Activated T-helper 2 cell treated with anti-CD3 and anti-CD28 coated beads, Interferon-gamma antibody, Interleukin-2, Interleukin-4, amounts not matched to agents 10 μg/mL and 5 μg/mL and 100 μg/mL, durations not matched to agents 14 hours and 24 hours and 36 hours (primary cell): ENCODE data around the gene MEGF11. TPM values are rescaled to one million over a fixed set of nuclear protein-coding genes. Genes with fewer than 3 reads are reported as not detected.

Experiments
- DNase-seq: peaks from one replicate; pipeline ENCODE4 v3.0.0; 2021; ENCODE audit warnings: low spot score
- H3K27ac Mint-ChIP-seq: one replicate; pipeline ENCODE4 v1.8.0; 2021; ENCODE audit warnings: mixed read lengths
- H3K27me3 Mint-ChIP-seq: one replicate; pipeline ENCODE4 v1.8.0; 2021; ENCODE audit warnings: low read depth, mixed read lengths
- H3K36me3 Mint-ChIP-seq: one replicate; pipeline ENCODE4 v1.8.0; 2021; ENCODE audit warnings: low read depth, mixed read lengths
- H3K4me1 Mint-ChIP-seq: one replicate; pipeline ENCODE4 v1.8.0; 2021; ENCODE audit warnings: low read depth, mixed read lengths
- H3K4me3 Mint-ChIP-seq: one replicate; pipeline ENCODE4 v1.8.0; 2021; ENCODE audit warnings: low read depth, mild to moderate bottlenecking, moderate library complexity, mixed read lengths
- H3K9me3 Mint-ChIP-seq: one replicate; pipeline ENCODE4 v1.8.0; 2021; ENCODE audit warnings: mixed read lengths
- intact Hi-C: fragments of 100-400 bp; cut with micrococcal nuclease; formaldehyde crosslinking; loops from one replicate; pipeline ENCODE4 v1.15.1; 2023
- total RNA-seq: library from RNA; stranded (reverse); gene quantifications from 2 replicates; pipeline ENCODE4 v1.2.3, GENCODE V29; 2022

MEGF11 gene
- total RNA-seq, 1 donor from 2014 or later, result not detected

- no peaks in the 10 kb centered on the region for H3K9me3 Mint-ChIP-seq
- H3K27me3 Mint-ChIP-seq, result peaks cover 21% of the 10 kb centered on the region
- DNase-seq, result no peak
- H3K27ac Mint-ChIP-seq, result no peak overlapping the region
- no peaks in the 10 kb centered on the region for H3K4me1 Mint-ChIP-seq
- H3K4me3 Mint-ChIP-seq, result no peak overlapping the region
- H3K36me3 Mint-ChIP-seq, result no peaks in the 10 kb centered on the region
- intact Hi-C loops, result no loop called here
These were observed 297.2 kb downstream of the MEGF11 start for GRCh38 chr15:65956307-65956706.

- no peak for DNase-seq
- Mint-ChIP-seq H3K4me3 (no peak overlapping the region), H3K36me3 (no peaks in the 10 kb centered on the region), H3K4me1 (peaks cover 2% of the 10 kb centered on the region), H3K9me3 (no peaks in the 10 kb centered on the region), H3K27ac (no peak overlapping the region), H3K27me3 (peaks cover 9% of the 10 kb centered on the region)
- intact Hi-C loops, result no loop called here
These were observed 299.2 kb downstream of the MEGF11 start for GRCh38 chr15:65954289-65954741.

- Mint-ChIP-seq H3K9me3 (no peaks in the 10 kb centered on the region), H3K36me3 (no peaks in the 10 kb centered on the region), H3K27ac (no peak overlapping the region), H3K27me3 (peaks cover 7% of the 10 kb centered on the region), H3K4me3 (no peak overlapping the region), H3K4me1 (peaks cover 2% of the 10 kb centered on the region)
- intact Hi-C loops, result no loop called here
- no peak for DNase-seq
These were observed 299.9 kb downstream of the MEGF11 start for GRCh38 chr15:65953622-65954021.

GRCh38 chr15:65952391-65953053 lies 301.0 kb downstream of the MEGF11 start:
- no peaks in the 10 kb centered on the region for H3K9me3 Mint-ChIP-seq
- H3K4me3 Mint-ChIP-seq, result no peak overlapping the region
- no peaks in the 10 kb centered on the region for H3K36me3 Mint-ChIP-seq
- H3K27me3 Mint-ChIP-seq, result peaks cover 9% of the 10 kb centered on the region
- no peak for DNase-seq
- H3K27ac Mint-ChIP-seq, result no peak overlapping the region
- peaks cover 2% of the 10 kb centered on the region for H3K4me1 Mint-ChIP-seq
- intact Hi-C loops, result no loop called here

- Mint-ChIP-seq H3K9me3 (no peaks in the 10 kb centered on the region), H3K27me3 (peaks cover 8% of the 10 kb centered on the region), H3K4me1 (peaks cover 2% of the 10 kb centered on the region), H3K27ac (no peak overlapping the region), H3K4me3 (no peak overlapping the region), H3K36me3 (no peaks in the 10 kb centered on the region)
- DNase-seq, result no peak
- intact Hi-C loops, result no loop called here
These were observed 302.5 kb downstream of the MEGF11 start for GRCh38 chr15:65951007-65951406.

GRCh38 chr15:65949491-65949890 lies 304.1 kb downstream of the MEGF11 start:
- H3K27ac Mint-ChIP-seq, result no peak overlapping the region
- H3K4me1 Mint-ChIP-seq, result peaks cover 2% of the 10 kb centered on the region
- no peaks in the 10 kb centered on the region for H3K9me3 Mint-ChIP-seq
- no peak for DNase-seq
- intact Hi-C loops, result no loop called here
- H3K36me3 Mint-ChIP-seq, result no peaks in the 10 kb centered on the region
- H3K4me3 Mint-ChIP-seq, result no peak overlapping the region
- H3K27me3 Mint-ChIP-seq, result peaks cover 7% of the 10 kb centered on the region

GRCh38 chr15:65949011-65949410 lies 304.5 kb downstream of the MEGF11 start:
- intact Hi-C loops, result no loop called here
- no peak overlapping the region for H3K27ac Mint-ChIP-seq
- no peaks in the 10 kb centered on the region for H3K9me3 Mint-ChIP-seq
- H3K36me3 Mint-ChIP-seq, result no peaks in the 10 kb centered on the region
- no peak overlapping the region for H3K4me3 Mint-ChIP-seq
- H3K27me3 Mint-ChIP-seq, result peaks cover 10% of the 10 kb centered on the region
- H3K4me1 Mint-ChIP-seq, result peaks cover 2% of the 10 kb centered on the region
- no peak for DNase-seq

GRCh38 chr15:65948383-65948782 lies 305.2 kb downstream of the MEGF11 start:
- no peak for DNase-seq
- no peak overlapping the region for H3K4me3 Mint-ChIP-seq
- intact Hi-C loops, result no loop called here
- no peaks in the 10 kb centered on the region for H3K36me3 Mint-ChIP-seq
- no peak overlapping the region for H3K27ac Mint-ChIP-seq
- H3K4me1 Mint-ChIP-seq, result peaks cover 2% of the 10 kb centered on the region
- H3K9me3 Mint-ChIP-seq, result no peaks in the 10 kb centered on the region
- H3K27me3 Mint-ChIP-seq, result peaks cover 15% of the 10 kb centered on the region

- H3K4me3 Mint-ChIP-seq, result no peak overlapping the region
- H3K27ac Mint-ChIP-seq, result no peak overlapping the region
- no peaks in the 10 kb centered on the region for H3K9me3 Mint-ChIP-seq
- peaks cover 8% of the 10 kb centered on the region for H3K4me1 Mint-ChIP-seq
- no peak for DNase-seq
- no peaks in the 10 kb centered on the region for H3K36me3 Mint-ChIP-seq
- intact Hi-C loops, result no loop called here
- H3K27me3 Mint-ChIP-seq, result peaks cover 16% of the 10 kb centered on the region
These were observed 306.5 kb downstream of the MEGF11 start for GRCh38 chr15:65947041-65947440.

- no peak overlapping the region for H3K4me3 Mint-ChIP-seq
These were observed 307.9 kb downstream of the MEGF11 start for GRCh38 chr15:65945616-65946015.

GRCh38 chr15:65944404-65944803 lies 309.1 kb downstream of the MEGF11 start:
- no peak for DNase-seq
- Mint-ChIP-seq H3K36me3 (no peaks in the 10 kb centered on the region), H3K27ac (no peak overlapping the region), H3K27me3 (peaks cover 21% of the 10 kb centered on the region), H3K4me1 (peaks cover 13% of the 10 kb centered on the region), H3K4me3 (no peak overlapping the region), H3K9me3 (no peaks in the 10 kb centered on the region)
- intact Hi-C loops, result no loop called here

More at GRCh38 chr15:65945616-65946015, 307.9 kb downstream of the MEGF11 start:
- H3K27me3 Mint-ChIP-seq, result peaks cover 18% of the 10 kb centered on the region
- H3K27ac Mint-ChIP-seq, result no peak overlapping the region
- DNase-seq, result no peak
- no peaks in the 10 kb centered on the region for H3K36me3 Mint-ChIP-seq
- H3K4me1 Mint-ChIP-seq, result peaks cover 13% of the 10 kb centered on the region
- no peaks in the 10 kb centered on the region for H3K9me3 Mint-ChIP-seq
- intact Hi-C loops, result no loop called here

- Mint-ChIP-seq H3K9me3 (no peaks in the 10 kb centered on the region), H3K4me1 (peaks cover 15% of the 10 kb centered on the region), H3K36me3 (no peaks in the 10 kb centered on the region), H3K27ac (no peak overlapping the region), H3K27me3 (peaks cover 17% of the 10 kb centered on the region), H3K4me3 (no peak overlapping the region)
- peak; percentile 38 for DNase-seq
- intact Hi-C loops, result no loop called here
These were observed 311.1 kb downstream of the MEGF11 start for GRCh38 chr15:65942436-65942835.

GRCh38 chr15:65940618-65940909 lies 313.0 kb downstream of the MEGF11 start:
- DNase-seq, result no peak
- H3K4me3 Mint-ChIP-seq, result no peak overlapping the region
- H3K4me1 Mint-ChIP-seq, result peaks cover 16% of the 10 kb centered on the region
- H3K27ac Mint-ChIP-seq, result no peak overlapping the region
- H3K27me3 Mint-ChIP-seq, result peaks cover 14% of the 10 kb centered on the region
- no peaks in the 10 kb centered on the region for H3K36me3 Mint-ChIP-seq
- intact Hi-C loops, result no loop called here
- no peaks in the 10 kb centered on the region for H3K9me3 Mint-ChIP-seq
